Gastroesophageal sphincter (tissue), 4 donors: ENCODE results near the gene PINK1. TPM values are rescaled to one million over a fixed set of nuclear protein-coding genes. Genes with fewer than 3 reads are reported as not detected.

Experiments
- ATAC-seq: fragments of 150-250 bp; one replicate; pipeline ENCODE4 v1.9.1; 2016; ENCODE audit warnings: mild to moderate bottlenecking, moderate library complexity
- H3K27ac ChIP-seq, 4 donors: fragments of 200-600 bp; sonication (generic) in 3 of 4; 1 replicate in 3 of 4; 2 replicates in 1 of 4; pipeline ENCODE4 v1.5.1; 2016 to 2019
- H3K27me3 ChIP-seq: fragments of 200-600 bp; sonication (generic); one replicate; pipeline ENCODE4 v1.5.1; 2019
- H3K36me3 ChIP-seq, 2 donors: fragments of 200-600 bp; sonication (generic); one replicate each; pipeline ENCODE4 v1.5.1; 2019; ENCODE audit warnings: control low read depth in 1 of 2
- H3K4me1 ChIP-seq, 3 donors: fragments of 200-600 bp; sonication (generic); 1 replicate in 2 of 3; 2 replicates in 1 of 3; pipeline ENCODE4 v1.5.1; 2016 to 2019; ENCODE audit warnings: control low read depth in 2 of 3
- H3K4me3 ChIP-seq, 2 donors: fragments of 200-600 bp; sonication (generic); one replicate each; pipeline ENCODE4 v1.5.1; 2019; ENCODE audit warnings: mild to moderate bottlenecking in 1 of 2, moderate library complexity in 1 of 2
- H3K9me3 ChIP-seq, 3 donors: fragments of 200-600 bp; sonication (generic); one replicate each; pipeline ENCODE4 v1.5.1; 2017 to 2019; ENCODE audit warnings: control low read depth in 2 of 3
- EP300 ChIP-seq: sonication (generic); formaldehyde crosslinking; IDR thresholded peaks from one replicate; pipeline ENCODE4 v1.6.1; 2017; ENCODE audit warnings: antibody characterized with exemption, mild to moderate bottlenecking
- POLR2A ChIP-seq, 2 donors: fragments of 450-650 bp; IDR thresholded peaks; one replicate each; pipeline ENCODE4 v1.6.1; 2017; ENCODE audit warnings: antibody characterized with exemption in 2 of 2, mild to moderate bottlenecking in 2 of 2, moderate library complexity in 1 of 2
- POLR2AphosphoS5 ChIP-seq: sonication (generic); formaldehyde crosslinking; IDR thresholded peaks from one replicate; pipeline ENCODE4 v1.6.1; 2017; ENCODE audit warnings: antibody characterized with exemption
- WGBS, 2 donors: methylation state at CpG; one replicate each; pipeline ENCODE4 v1.1.5; 2018; ENCODE audit warnings: low coverage in 1 of 2; 5-methylcytosine and 5-hydroxymethylcytosine counted together
- total RNA-seq, 4 donors: library from RNA; depleted of rRNA; stranded (reverse); fragments of >200 nt; gene quantifications; one replicate each; pipeline ENCODE4 v1.1.0, GENCODE V29; 2016
- TF ChIP-seq, protein P1 (sequence below), 4 experiments: fragments of 200-600 bp in 2 of 4; fragments of 450-650 bp in 2 of 4; sonication (generic) in 1 of 4; IDR thresholded peaks; one replicate each; pipeline ENCODE4 v1.5.1; 2017 to 2019; ENCODE audit warnings: antibody characterized with exemption in 4 of 4, mild to moderate bottlenecking in 2 of 4, moderate library complexity in 2 of 4

Gene PINK1
- total RNA-seq, 4 donors from 2014 or later, result 148 to 269 (median 203) TPM

DNA sequence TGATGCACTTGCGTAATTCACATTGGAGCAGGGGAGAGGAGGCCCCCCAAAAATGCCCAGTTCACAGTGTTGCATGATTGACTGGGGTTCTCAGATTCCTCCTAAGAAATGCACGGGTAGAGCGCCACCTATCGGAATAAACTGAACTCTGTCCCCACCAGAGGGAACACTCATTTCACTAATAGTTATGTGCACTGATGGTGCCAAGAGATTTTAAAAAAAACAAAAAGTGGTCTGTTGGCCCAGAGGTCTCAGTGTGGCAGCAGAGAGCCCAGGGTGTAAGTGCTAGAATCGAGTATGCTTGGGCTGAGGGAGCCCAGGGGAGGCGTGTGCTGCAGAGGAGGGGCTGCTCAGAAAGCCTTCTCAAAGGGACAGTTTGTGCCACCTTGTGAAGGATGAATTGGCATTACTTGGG is 6.9 kb downstream of the PINK1 start:
- no peak overlapping the region for H3K4me3 ChIP-seq
- TF ChIP-seq, protein P1, sequence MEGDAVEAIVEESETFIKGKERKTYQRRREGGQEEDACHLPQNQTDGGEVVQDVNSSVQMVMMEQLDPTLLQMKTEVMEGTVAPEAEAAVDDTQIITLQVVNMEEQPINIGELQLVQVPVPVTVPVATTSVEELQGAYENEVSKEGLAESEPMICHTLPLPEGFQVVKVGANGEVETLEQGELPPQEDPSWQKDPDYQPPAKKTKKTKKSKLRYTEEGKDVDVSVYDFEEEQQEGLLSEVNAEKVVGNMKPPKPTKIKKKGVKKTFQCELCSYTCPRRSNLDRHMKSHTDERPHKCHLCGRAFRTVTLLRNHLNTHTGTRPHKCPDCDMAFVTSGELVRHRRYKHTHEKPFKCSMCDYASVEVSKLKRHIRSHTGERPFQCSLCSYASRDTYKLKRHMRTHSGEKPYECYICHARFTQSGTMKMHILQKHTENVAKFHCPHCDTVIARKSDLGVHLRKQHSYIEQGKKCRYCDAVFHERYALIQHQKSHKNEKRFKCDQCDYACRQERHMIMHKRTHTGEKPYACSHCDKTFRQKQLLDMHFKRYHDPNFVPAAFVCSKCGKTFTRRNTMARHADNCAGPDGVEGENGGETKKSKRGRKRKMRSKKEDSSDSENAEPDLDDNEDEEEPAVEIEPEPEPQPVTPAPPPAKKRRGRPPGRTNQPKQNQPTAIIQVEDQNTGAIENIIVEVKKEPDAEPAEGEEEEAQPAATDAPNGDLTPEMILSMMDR (IDR thresholded peaks at IDR 0.05), result peak; percentile 65 to 78 (median 71)
- no peak for TF ChIP-seq POLR2AphosphoS5
- TF ChIP-seq POLR2A (IDR thresholded peaks at IDR 0.05), result no peak
- no peaks in the 10 kb centered on the region for H3K27me3 ChIP-seq
- peaks cover 0 to 21% (median 1%) of the 10 kb centered on the region in 3 donors for H3K4me1 ChIP-seq
- no peak overlapping the region for H3K27ac ChIP-seq
- peak; percentile 57 for ATAC-seq
- H3K36me3 ChIP-seq, result peaks cover 0 to 91% of the 10 kb centered on the region in 2 donors
- no peaks in the 10 kb centered on the region for H3K9me3 ChIP-seq
- 7 to 20% methylated on average over 1 to 5 of the region's 6 CpGs for WGBS, 2 donors

DNA sequence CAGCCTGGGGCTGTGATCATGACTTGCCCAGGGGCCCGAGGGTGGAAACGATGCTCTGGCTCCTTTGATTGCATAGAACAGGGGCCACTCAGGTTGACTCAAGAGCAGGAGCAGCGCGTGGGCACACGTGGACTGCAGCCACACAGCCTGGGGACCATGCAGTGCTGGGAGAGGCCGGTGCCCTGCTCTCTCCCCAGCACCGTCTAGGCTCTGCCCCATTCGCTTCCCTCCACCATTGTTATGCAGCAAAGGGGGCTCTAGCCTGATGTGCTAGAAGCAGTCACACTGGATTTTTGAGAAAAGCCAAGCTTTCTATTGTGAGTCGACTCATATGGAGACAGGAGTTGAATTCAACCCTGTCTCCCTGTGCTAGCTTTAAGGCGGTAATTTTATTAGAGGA is 8.7 kb downstream of the PINK1 start:
- no peaks in the 10 kb centered on the region for H3K9me3 ChIP-seq
- H3K4me1 ChIP-seq, result peaks cover 0 to 4% (median 0%) of the 10 kb centered on the region in 3 donors
- ATAC-seq, result no peak
- TF ChIP-seq EP300 (no peak), POLR2A (IDR thresholded peaks at IDR 0.05) (no peak), POLR2AphosphoS5 (no peak)
- TF ChIP-seq, protein P1 (IDR thresholded peaks at IDR 0.05), result no peak
- peaks cover 0 to 99% of the 10 kb centered on the region in 2 donors for H3K36me3 ChIP-seq
- WGBS, 2 donors, result 68 to 100% methylated on average over 1 to 4 of the region's 10 CpGs
- H3K27ac ChIP-seq, result no peak overlapping the region
- H3K27me3 ChIP-seq, result no peaks in the 10 kb centered on the region
- no peak overlapping the region for H3K4me3 ChIP-seq

DNA sequence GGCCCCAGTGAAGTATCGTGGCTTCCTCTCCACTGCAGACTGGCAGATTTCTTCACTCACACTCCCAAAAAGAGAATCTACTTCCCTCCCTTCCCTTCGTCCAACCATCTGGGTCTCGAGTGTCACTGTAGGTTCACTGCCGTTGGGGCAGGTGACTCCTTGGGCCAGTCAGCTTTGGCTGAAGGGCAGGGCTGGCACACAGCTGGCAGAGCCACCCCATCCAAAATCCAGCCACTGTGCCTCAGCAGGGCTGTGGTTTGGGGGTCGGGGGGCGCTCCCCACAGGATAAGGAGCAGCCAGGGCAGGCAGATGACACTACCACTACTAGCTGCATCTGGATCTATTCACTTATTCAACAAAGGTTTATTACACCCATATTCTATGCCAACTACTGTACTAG is 9.8 kb downstream of the PINK1 start:
- WGBS, 2 donors, result 61 to 62% methylated on average over 3 of the region's 6 CpGs
- Histone ChIP-seq H3K4me3 (no peak overlapping the region), H3K9me3 (no peaks in the 10 kb centered on the region), H3K4me1 (no peaks in the 10 kb centered on the region), H3K27me3 (no peaks in the 10 kb centered on the region), H3K36me3 (peaks cover 0 to 99% of the 10 kb centered on the region in 2 donors), H3K27ac (no peak overlapping the region)
- TF ChIP-seq POLR2AphosphoS5 (no peak), POLR2A (IDR thresholded peaks at IDR 0.05) (no peak)
- no peak for ATAC-seq

DNA sequence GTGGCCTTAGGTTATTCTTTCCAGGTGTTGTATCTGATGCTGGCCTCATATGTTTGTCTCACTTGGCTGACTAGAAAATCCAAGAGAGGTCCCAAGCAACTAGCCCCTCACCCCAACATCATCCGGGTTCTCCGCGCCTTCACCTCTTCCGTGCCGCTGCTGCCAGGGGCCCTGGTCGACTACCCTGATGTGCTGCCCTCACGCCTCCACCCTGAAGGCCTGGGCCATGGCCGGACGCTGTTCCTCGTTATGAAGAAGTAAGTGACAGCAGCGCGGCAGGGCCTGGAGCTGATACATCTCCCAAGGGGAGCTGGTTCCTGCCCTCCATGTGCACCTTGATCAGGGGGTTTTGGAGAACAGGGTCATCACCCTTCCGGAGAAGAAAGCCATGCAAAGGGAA is 11.2 kb downstream of the PINK1 start:
- H3K36me3 ChIP-seq, result peaks cover 0 to 99% of the 10 kb centered on the region in 2 donors

DNA sequence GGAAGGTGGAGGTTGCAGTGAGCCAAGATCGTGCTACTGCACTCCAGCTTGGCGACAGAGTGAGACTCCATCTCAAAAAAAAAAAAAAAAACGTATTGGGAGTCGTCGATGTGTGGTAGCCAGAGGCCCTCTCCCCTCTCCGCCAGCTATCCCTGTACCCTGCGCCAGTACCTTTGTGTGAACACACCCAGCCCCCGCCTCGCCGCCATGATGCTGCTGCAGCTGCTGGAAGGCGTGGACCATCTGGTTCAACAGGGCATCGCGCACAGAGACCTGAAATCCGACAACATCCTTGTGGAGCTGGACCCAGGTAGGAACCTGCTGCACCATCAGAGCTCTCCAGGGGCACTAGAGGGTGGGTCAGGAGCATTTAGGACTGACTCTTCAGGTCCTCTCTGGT is 12.2 kb downstream of the PINK1 start:
- no peak overlapping the region for H3K27ac ChIP-seq
- H3K4me3 ChIP-seq, result no peak overlapping the region
- H3K9me3 ChIP-seq, result no peaks in the 10 kb centered on the region
- no peaks in the 10 kb centered on the region for H3K4me1 ChIP-seq
- WGBS, 2 donors, result 50 to 67% methylated on average over 1 to 4 of the region's 14 CpGs
- no peaks in the 10 kb centered on the region for H3K27me3 ChIP-seq
- no peak for ATAC-seq
- TF ChIP-seq EP300 (no peak), POLR2A (IDR thresholded peaks at IDR 0.05) (no peak), POLR2AphosphoS5 (no peak)
- TF ChIP-seq, protein P1 (IDR thresholded peaks at IDR 0.05), result no peak
- peaks cover 0 to 99% of the 10 kb centered on the region in 2 donors for H3K36me3 ChIP-seq

More for the DNA sequence above, 11.2 kb downstream of the PINK1 start:
- TF ChIP-seq POLR2AphosphoS5, result no peak
- TF ChIP-seq, protein P1 (IDR thresholded peaks at IDR 0.05), result no peak
- no peak for TF ChIP-seq POLR2A (IDR thresholded peaks at IDR 0.05)
- no peak for TF ChIP-seq EP300
- ATAC-seq, result no peak
- H3K4me1 ChIP-seq, result no peaks in the 10 kb centered on the region
- no peaks in the 10 kb centered on the region for H3K9me3 ChIP-seq
- no peak overlapping the region for H3K27ac ChIP-seq
- no peak overlapping the region for H3K4me3 ChIP-seq
- WGBS, 2 donors, result 79% methylated on average over 2 of the region's 13 CpGs; no CpG with 5 or more reads in 1 of the 2 donors
- H3K27me3 ChIP-seq, result no peaks in the 10 kb centered on the region
